NB4 (cell line): Measurements from ENCODE around the gene RECK.

ENCODE experiments used
- POLR2A ChIP-seq: IDR thresholded peaks from 2 replicates; pipeline ENCODE4 v1.6.1; 2011; ENCODE audit warnings: mild to moderate bottlenecking; ENCODE audit not compliant: insufficient read length; ENCODE audit errors: extremely low read depth
- TF ChIP-seq, protein P1 (sequence below): IDR thresholded peaks from one replicate; pipeline ENCODE4 v1.5.1; 2012; ENCODE audit warnings: low read depth, low read length
- TF ChIP-seq, protein P2 (sequence below): IDR thresholded peaks from 2 replicates; pipeline ENCODE4 v1.6.1; 2011; ENCODE audit warnings: low read depth, low read length

DNA sequence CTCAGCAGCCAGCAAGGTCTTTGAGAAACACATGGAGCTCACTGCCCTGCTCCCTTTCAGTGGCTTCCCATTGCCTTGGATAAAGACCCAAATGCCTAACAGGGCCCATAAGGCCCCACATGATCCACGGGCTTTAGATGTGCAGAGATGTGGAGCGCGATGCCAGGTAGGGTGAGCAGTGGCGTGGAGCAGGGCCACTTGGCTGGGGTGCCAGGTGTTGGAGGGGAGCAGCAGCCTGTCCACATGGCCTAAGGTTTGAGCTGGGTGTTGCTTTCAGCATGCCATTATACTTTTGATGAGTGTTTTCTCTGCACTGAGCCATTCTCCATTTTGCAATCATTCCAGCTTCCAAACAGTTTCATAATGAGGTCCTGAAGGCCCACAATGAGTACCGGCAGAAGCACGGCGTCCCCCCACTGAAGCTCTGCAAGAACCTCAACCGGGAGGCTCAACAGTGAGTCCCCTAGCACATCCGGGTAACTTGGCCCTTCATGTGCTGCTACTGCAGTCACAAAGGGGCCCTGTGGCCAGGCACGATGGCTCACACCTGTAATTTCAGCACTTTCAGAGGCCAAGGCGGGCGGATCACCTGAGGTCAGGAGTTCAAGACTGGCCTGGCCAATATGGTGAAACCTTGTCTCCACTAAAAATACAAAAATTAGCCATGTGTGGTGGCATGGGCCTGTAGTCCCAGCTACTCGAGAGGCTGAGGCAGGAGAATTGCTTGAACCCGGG is 110.9 kb downstream of the RECK start:
- TF ChIP-seq, protein P1, sequence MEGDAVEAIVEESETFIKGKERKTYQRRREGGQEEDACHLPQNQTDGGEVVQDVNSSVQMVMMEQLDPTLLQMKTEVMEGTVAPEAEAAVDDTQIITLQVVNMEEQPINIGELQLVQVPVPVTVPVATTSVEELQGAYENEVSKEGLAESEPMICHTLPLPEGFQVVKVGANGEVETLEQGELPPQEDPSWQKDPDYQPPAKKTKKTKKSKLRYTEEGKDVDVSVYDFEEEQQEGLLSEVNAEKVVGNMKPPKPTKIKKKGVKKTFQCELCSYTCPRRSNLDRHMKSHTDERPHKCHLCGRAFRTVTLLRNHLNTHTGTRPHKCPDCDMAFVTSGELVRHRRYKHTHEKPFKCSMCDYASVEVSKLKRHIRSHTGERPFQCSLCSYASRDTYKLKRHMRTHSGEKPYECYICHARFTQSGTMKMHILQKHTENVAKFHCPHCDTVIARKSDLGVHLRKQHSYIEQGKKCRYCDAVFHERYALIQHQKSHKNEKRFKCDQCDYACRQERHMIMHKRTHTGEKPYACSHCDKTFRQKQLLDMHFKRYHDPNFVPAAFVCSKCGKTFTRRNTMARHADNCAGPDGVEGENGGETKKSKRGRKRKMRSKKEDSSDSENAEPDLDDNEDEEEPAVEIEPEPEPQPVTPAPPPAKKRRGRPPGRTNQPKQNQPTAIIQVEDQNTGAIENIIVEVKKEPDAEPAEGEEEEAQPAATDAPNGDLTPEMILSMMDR = no peak
- no peak for TF ChIP-seq POLR2A
- TF ChIP-seq, protein P2, sequence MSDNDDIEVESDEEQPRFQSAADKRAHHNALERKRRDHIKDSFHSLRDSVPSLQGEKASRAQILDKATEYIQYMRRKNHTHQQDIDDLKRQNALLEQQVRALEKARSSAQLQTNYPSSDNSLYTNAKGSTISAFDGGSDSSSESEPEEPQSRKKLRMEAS = no peak
